K562 (cell line): ENCODE results near the gene AP4E1.

Experiments used
- CTCF ChIP-seq, 3 experiments: IDR thresholded peaks in 2 of 3; conservative IDR thresholded peaks in 1 of 3; 2 replicates each; pipeline ENCODE4 v1.5.1; 2011 to 2012; ENCODE audit warnings: low read length in 3 of 3, mild to moderate bottlenecking in 3 of 3, control low read depth in 2 of 3, improper control_type of control experiment in 1 of 3, inconsistent platforms in 1 of 3, low read depth in 1 of 3, mixed read lengths in 1 of 3, moderate library complexity in 1 of 3; ENCODE audit not compliant: insufficient read depth in 2 of 3
- HOMEZ ChIP-seq: fragments of 250-450 bp; sonication (Bioruptor Pico); IDR thresholded peaks from 2 replicates; pipeline ENCODE4 v1.4.0; 2020; ENCODE audit warnings: mild to moderate bottlenecking, moderate library complexity
- JUN ChIP-seq, 2 experiments: sonication (generic) in 1 of 2; formaldehyde crosslinking in 1 of 2; IDR thresholded peaks; 2 replicates each; pipeline versions ENCODE4 v1.6.1 to v1.8.0; 2012 to 2022; ENCODE audit warnings: borderline replicate concordance in 2 of 2, mild to moderate bottlenecking in 2 of 2, improper control_type of control experiment in 1 of 2, low read depth in 1 of 2, low read length in 1 of 2, missing genetic modification reagents in 1 of 2
- MAFK ChIP-seq: IDR thresholded peaks from 2 replicates; pipeline ENCODE4 v1.6.1; 2011; ENCODE audit warnings: low read length, improper control_type of control experiment
- POLR2A ChIP-seq: fragments of 450-650 bp; conservative IDR thresholded peaks from 2 replicates; pipeline ENCODE4 v1.6.1; 2016
- TAF1 ChIP-seq: IDR thresholded peaks from 2 replicates; pipeline ENCODE4 v1.6.1; 2011; ENCODE audit warnings: mild to moderate bottlenecking, low read length, moderate library complexity; ENCODE audit not compliant: insufficient read depth, control insufficient read depth, severe bottlenecking; ENCODE audit errors: extremely low read depth
- YY1 ChIP-seq, 3 experiments: IDR thresholded peaks; 2 replicates each; pipeline ENCODE4 v1.6.1; 2011; ENCODE audit warnings: low read length in 2 of 3, mild to moderate bottlenecking in 2 of 3, moderate library complexity in 2 of 3, borderline replicate concordance in 1 of 3, control low read depth in 1 of 3, low read depth in 1 of 3; ENCODE audit not compliant: insufficient read depth in 3 of 3, insufficient replicate concordance in 2 of 3, control insufficient read depth in 1 of 3, insufficient read length in 1 of 3; ENCODE audit errors: extremely low read depth in 1 of 3

- TF ChIP-seq CTCF (IDR thresholded peaks at IDR 0.05 in 2 of 3, conservative IDR thresholded peaks at IDR 0.05 in 1 of 3; ENCODE audit: insufficient read depth in 2 of 3, low read depth in 1 of 3, low read length in 3 of 3) (no peak), HOMEZ (CRISPR knock-in tag) (no peak), JUN (IDR thresholded peaks at IDR 0.05; ENCODE audit: borderline replicate concordance, low read depth, low read length) (no peak), JUN (CRISPR knock-in tag; IDR thresholded peaks at IDR 0.05; ENCODE audit: borderline replicate concordance) (no peak), TAF1 (no peak), POLR2A (no peak), MAFK (no peak), YY1 (IDR thresholded peaks at IDR 0.05; ENCODE audit: borderline replicate concordance in 1 of 3, control insufficient read depth in 1 of 3, extremely low read depth in 1 of 3, insufficient read depth in 3 of 3, insufficient read length in 1 of 3, insufficient replicate concordance in 2 of 3, low read depth in 1 of 3, low read length in 2 of 3) (no peak)
These were observed 51.2 kb downstream of the AP4E1 start for GRCh38 chr15:50959717-50960116.
